Right lobe of liver (tissue), 6 donors: ENCODE data around the gene APOA4. TPM values are rescaled to one million over a fixed set of nuclear protein-coding genes. Genes with fewer than 3 reads are reported as not detected.

Source experiments
- ATAC-seq, 4 donors: fragments of 200-7000 bp; cut with Tn5 transposase; one replicate each; pipeline ENCODE4 v1.9.1; 2020; ENCODE audit warnings: mild to moderate bottlenecking in 4 of 4, moderate library complexity in 4 of 4
- DNase-seq, 3 donors: peaks; one replicate each; pipeline ENCODE4 v3.0.0-alpha.2; 2020
- H3K27ac ChIP-seq, 3 donors: fragments of 200-600 bp; one replicate each; pipeline ENCODE4 v1.8.0; 2022
- H3K27me3 ChIP-seq, 2 donors: fragments of 200-600 bp; one replicate each; pipeline ENCODE4 v1.8.0; 2022
- H3K36me3 ChIP-seq, 4 donors: fragments of 200-600 bp; sonication (generic) in 1 of 4; one replicate each; pipeline versions ENCODE4 v1.5.1 to v1.8.0; 2017 to 2022; ENCODE audit warnings: control low read depth in 1 of 4
- H3K4me1 ChIP-seq, 4 donors: fragments of 200-600 bp; sonication (generic) in 1 of 4; one replicate each; pipeline versions ENCODE4 v1.5.1 to v1.8.0; 2017 to 2022; ENCODE audit warnings: control low read depth in 1 of 4
- H3K4me3 ChIP-seq, 3 donors: fragments of 200-600 bp; one replicate each; pipeline ENCODE4 v1.8.0; 2022
- H3K9me3 ChIP-seq, 4 donors: fragments of 200-600 bp; sonication (generic) in 1 of 4; one replicate each; pipeline versions ENCODE4 v1.5.1 to v1.8.0; 2017 to 2022; ENCODE audit warnings: control low read depth in 1 of 4
- POLR2A ChIP-seq: fragments of 450-650 bp; IDR thresholded peaks from one replicate; pipeline ENCODE4 v1.6.1; 2017; ENCODE audit warnings: antibody characterized with exemption, mild to moderate bottlenecking
- WGBS: methylation state at CpG from one replicate; pipeline ENCODE4 v1.1.6; 2018; ENCODE audit warnings: low coverage, low lambda C conversion rate; ENCODE audit not compliant: insufficient coverage; ENCODE audit errors: missing lambda C conversion rate; 5-methylcytosine and 5-hydroxymethylcytosine counted together
- intact Hi-C, 2 donors: fragments of 100-400 bp; cut with DNase I; formaldehyde crosslinking; loops; one replicate each; pipeline versions ENCODE4 v1.11.2 to v1.14.1; 2022
- total RNA-seq, 6 experiments: library from RNA; depleted of rRNA in 2 of 6; stranded (reverse); fragments of >200 nt in 2 of 6; fragmentation: NEBNext Ultra II Directional in 3 of 6; extraction: Animal tissue kit (Norgen Biotek cat#: 25700) in 3 of 6; gene quantifications; one replicate each; pipeline versions ENCODE4 v1.1.0 to v1.2.4, GENCODE V29; 2016 to 2023
- TF ChIP-seq, protein P1 (sequence below), 4 donors: fragments of 200-600 bp in 3 of 4; fragments of 450-650 bp in 1 of 4; IDR thresholded peaks; one replicate each; pipeline versions ENCODE4 v1.5.1 to v1.8.0; 2016 to 2022; ENCODE audit warnings: antibody characterized with exemption in 4 of 4, mild to moderate bottlenecking in 2 of 4
- donor health status: DM: no; HTN: yes; CAD: no.
- donor health status: DM: no; HTN: no; CAD: no.
- donor health status: DM: no; HTN: no; CAD: no.
- donor health status: DM: no; HTN: yes; CAD: no.
- donor health status: DM: no; HTN: yes; CAD: no.

Gene APOA4
- total RNA-seq, 6 experiments from 2014 or later: 21.9 to 1,288 (median 117) TPM

DNA sequence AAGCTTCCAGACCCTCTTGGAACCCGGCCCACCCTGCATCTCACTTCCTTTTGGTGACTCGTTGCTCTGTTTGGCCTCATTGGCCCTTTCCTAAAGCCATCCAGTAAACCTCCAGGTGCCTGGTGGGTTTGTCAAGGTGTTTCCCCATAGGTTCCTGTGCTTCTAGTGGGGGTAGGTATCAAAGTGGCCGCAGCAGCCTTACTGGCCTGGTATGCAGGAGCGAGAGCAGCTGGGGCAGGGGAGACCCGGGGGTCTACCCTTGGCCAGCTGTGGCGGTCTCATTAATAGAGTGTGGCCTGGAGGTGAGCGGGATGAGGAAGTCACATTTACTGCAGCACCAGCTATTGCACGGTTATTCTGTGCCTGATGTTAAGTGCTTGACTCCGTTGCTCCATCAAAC lies 4.1 kb downstream of the APOA4 start:
- 88% methylated on average over 3 of the region's 9 CpGs for WGBS

DNA sequence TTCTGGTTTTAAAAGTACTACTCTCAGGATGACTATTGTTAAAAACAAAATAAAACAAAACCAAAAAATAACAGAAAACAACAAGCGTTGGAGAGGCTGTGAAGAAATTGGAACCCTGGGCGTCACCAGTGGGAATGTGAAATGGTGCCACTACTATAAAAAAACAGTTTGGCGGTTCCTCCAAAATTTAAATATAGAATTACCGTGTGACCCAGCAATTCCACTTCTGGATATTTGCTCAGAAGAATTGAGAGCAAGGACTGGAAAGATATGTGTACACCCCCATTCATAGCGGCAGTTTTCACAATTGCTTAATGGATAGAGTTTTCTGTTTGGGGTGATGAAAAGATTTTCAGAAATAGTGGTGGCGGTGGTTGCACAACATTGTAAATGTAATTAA lies 8.6 kb downstream of the APOA4 start:
- no peak for TF ChIP-seq POLR2A
- TF ChIP-seq, protein P1, sequence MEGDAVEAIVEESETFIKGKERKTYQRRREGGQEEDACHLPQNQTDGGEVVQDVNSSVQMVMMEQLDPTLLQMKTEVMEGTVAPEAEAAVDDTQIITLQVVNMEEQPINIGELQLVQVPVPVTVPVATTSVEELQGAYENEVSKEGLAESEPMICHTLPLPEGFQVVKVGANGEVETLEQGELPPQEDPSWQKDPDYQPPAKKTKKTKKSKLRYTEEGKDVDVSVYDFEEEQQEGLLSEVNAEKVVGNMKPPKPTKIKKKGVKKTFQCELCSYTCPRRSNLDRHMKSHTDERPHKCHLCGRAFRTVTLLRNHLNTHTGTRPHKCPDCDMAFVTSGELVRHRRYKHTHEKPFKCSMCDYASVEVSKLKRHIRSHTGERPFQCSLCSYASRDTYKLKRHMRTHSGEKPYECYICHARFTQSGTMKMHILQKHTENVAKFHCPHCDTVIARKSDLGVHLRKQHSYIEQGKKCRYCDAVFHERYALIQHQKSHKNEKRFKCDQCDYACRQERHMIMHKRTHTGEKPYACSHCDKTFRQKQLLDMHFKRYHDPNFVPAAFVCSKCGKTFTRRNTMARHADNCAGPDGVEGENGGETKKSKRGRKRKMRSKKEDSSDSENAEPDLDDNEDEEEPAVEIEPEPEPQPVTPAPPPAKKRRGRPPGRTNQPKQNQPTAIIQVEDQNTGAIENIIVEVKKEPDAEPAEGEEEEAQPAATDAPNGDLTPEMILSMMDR (IDR thresholded peaks at IDR 0.05): no peak
- Histone ChIP-seq H3K4me1 (peaks cover 0 to 54% (median 15%) of the 10 kb centered on the region in 4 donors), H3K27me3 (no peaks in the 10 kb centered on the region), H3K36me3 (no peaks in the 10 kb centered on the region), H3K4me3 (peak overlapping the region in 2 of 3 donors; percentile 18 to 35), H3K27ac (peak overlapping the region in 2 of 3 donors; percentile 22 to 74), H3K9me3 (no peaks in the 10 kb centered on the region)
- DNase-seq: no peak
- peak in 1 of 4 donors; percentile 0 for ATAC-seq
- intact Hi-C loops: no loop called here
- WGBS: 32% methylated on average over 6 of the region's 6 CpGs

More for the DNA sequence above, 4.1 kb downstream of the APOA4 start:
- no peak overlapping the region for H3K27ac ChIP-seq
- DNase-seq (no peak), ATAC-seq (no peak)
- no peaks in the 10 kb centered on the region for H3K9me3 ChIP-seq
- TF ChIP-seq, protein P1 (IDR thresholded peaks at IDR 0.05): no peak
- TF ChIP-seq POLR2A: no peak
- no peak overlapping the region for H3K4me3 ChIP-seq
- H3K36me3 ChIP-seq: no peaks in the 10 kb centered on the region
- H3K4me1 ChIP-seq: peaks cover 0 to 27% (median 6%) of the 10 kb centered on the region in 4 donors
- no peaks in the 10 kb centered on the region for H3K27me3 ChIP-seq
- intact Hi-C loops: no loop called here

DNA sequence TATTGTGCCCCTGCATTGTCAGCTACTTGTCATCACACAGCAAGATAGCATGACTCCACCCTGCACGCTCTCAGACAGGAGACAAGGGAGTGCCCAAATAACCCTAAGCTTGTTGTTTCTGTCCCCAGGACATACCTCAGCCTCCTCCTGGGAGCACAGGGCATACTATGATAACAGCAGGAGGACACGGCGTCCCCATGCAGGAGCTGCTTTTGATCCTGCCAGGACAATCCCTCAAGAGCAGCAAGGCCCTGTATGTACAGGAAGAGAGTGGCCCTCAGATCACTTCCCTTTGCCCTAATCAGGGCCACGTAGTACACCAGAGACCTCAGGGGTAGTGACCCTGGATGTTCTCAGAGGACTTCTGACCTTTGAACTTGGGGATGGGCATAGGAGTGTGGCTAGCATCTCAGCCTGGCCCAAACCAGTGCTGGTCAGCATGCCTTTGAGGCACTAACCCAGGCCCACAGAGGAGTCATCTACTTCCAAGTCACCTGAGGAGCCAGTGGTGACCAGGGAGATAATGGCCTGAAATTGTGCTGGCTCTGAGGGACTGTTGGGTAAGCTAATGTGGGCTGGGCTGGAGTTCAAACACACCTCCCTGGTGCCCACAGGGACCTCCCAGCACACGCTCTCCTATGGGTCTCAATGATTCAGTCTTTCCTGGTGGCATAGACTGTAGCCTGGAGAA lies 9.2 kb downstream of the APOA4 start:
- H3K9me3 ChIP-seq: no peaks in the 10 kb centered on the region
- peak overlapping the region in 2 of 3 donors; percentile 69 to 74 for H3K27ac ChIP-seq
- H3K27me3 ChIP-seq: no peaks in the 10 kb centered on the region

DNA sequence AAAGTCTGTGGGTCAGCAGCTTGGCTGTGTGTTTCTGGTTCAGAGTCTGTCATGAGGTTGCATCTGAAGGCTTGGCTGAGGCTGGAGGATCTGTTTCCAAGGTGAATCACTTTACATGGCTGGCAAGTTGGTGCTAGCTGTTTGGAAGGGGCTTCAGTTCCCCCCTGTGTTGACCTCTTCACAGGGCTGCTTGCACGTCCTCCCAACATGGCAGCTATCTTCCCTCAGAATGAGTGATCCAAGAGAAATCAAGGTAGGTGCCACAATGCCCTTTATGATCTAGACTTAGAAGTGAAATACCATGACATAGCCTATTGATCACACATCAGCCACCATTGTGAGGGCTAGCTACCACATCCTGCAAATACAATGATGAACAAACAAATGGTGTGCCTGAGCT lies 9.9 kb downstream of the APOA4 start:
- no CpG with 5 or more reads among the region's 1 CpG for WGBS
- intact Hi-C loops: no loop called here
- H3K27ac ChIP-seq: peak overlapping the region in 2 of 3 donors; percentile 69 to 74

More for the DNA sequence above, 9.2 kb downstream of the APOA4 start:
- Histone ChIP-seq H3K4me1 (peaks cover 0 to 59% (median 15%) of the 10 kb centered on the region in 4 donors), H3K36me3 (no peaks in the 10 kb centered on the region), H3K4me3 (peak overlapping the region in 2 of 3 donors; percentile 18 to 35)
- 25% methylated on average over 1 of the region's 5 CpGs for WGBS
- DNase-seq (peak in 2 of 3 donors; percentile 87 to 94), ATAC-seq (peak; percentile 84 to 91 (median 88))
- TF ChIP-seq POLR2A: peak; percentile 74
- TF ChIP-seq, protein P1 (IDR thresholded peaks at IDR 0.05): no peak
- intact Hi-C loops: no loop called here

More for the DNA sequence above, 9.9 kb downstream of the APOA4 start:
- no peak for DNase-seq
- no peaks in the 10 kb centered on the region for H3K36me3 ChIP-seq
- peaks cover 0 to 59% (median 15%) of the 10 kb centered on the region in 4 donors for H3K4me1 ChIP-seq
- H3K4me3 ChIP-seq: peak overlapping the region in 2 of 3 donors; percentile 13 to 16
- no peaks in the 10 kb centered on the region for H3K9me3 ChIP-seq
- TF ChIP-seq, protein P1 (IDR thresholded peaks at IDR 0.05): no peak
- no peak for TF ChIP-seq POLR2A
- H3K27me3 ChIP-seq: no peaks in the 10 kb centered on the region
- no peak for ATAC-seq
